ENCODE results near the gene GJC2. TPM values are rescaled to one million over a fixed set of nuclear protein-coding genes. Genes with fewer than 3 reads are reported as not detected.

GJC2 gene
- total RNA-seq, 1 experiment from 2014 or later = 1.6 TPM

DNA sequence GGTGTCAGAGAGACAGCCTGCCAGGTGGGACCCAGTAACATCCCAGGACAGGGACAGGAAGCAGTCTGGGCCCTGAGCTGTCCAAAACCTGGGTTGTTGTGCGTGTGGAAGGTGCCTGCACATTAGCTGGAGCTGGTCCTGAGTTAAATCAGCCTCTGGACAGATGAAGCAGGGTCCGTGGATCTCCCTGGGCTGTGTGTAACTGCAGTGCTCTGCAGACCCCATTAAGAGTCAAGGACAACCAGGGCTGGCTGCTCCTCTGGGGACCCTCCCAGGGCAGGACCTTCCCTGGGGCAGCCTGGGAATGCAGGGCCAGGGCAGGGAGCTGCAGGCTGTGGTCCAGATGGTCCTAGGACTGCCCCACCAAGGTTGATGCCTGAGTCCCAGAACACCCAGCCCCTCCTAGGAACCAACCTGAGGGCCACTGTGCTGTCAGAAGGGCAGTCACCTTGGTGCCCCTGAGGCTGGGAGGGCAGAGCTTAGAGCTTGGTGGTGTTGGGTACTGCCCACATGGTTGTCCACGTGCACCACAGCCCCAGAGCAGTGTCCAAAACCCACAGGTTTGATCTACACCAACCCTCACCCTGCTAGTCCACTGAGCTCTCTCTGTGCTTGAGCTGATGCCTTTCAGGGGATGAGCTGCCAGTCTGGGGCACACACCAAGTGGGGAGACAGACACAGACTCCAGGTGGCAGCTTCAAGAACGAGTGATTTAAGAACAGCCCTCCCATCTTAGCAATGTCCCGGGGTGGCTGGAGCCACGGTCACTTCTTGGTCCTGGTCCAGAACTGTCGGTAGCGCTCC, 43.5 kb upstream of the GJC2 start:
- peaks cover 25 to 26% of the 10 kb centered on the region in 2 experiments for H3K4me1 Mint-ChIP-seq
- Histone ChIP-seq H3T11ph (ENCODE audit: low read length) (no peak overlapping the region), H3K79me2 (ENCODE audit: insufficient read depth, low read length) (no peaks in the 10 kb centered on the region), H3K4ac (ENCODE audit: low read depth, low read length) (no peak overlapping the region), H2BK5ac (ENCODE audit: insufficient read length, low read length) (no peak overlapping the region), H3K18ac (ENCODE audit: insufficient read length, low read depth, low read length) (no peak overlapping the region), H3K79me1 (ENCODE audit: insufficient read depth, low read depth, low read length, poor library complexity, severe bottlenecking) (peaks cover 3% of the 10 kb centered on the region), H2BK15ac (ENCODE audit: low read depth, low read length) (no peak overlapping the region), H3K4me1 (ENCODE audit: insufficient read depth, low read length) (no peaks in the 10 kb centered on the region), H3K9me3 (ENCODE audit: control insufficient read depth, low read depth, low read length) (no peaks in the 10 kb centered on the region), H3K14ac (ENCODE audit: insufficient read depth, low read length) (no peak overlapping the region), H3K27me3 (ENCODE audit: insufficient read depth, low read length) (no peaks in the 10 kb centered on the region), H4K91ac (ENCODE audit: insufficient read length, low read depth, low read length) (no peak overlapping the region), H3K27ac (ENCODE audit: insufficient read length, low read depth, low read length) (no peak overlapping the region), H4K20me1 (ENCODE audit: control insufficient read depth, insufficient read depth, insufficient read length) (no peaks in the 10 kb centered on the region), H2BK120ac (ENCODE audit: low read depth, low read length, poor library complexity, severe bottlenecking) (no peak overlapping the region), H3K56ac (ENCODE audit: insufficient read length, low read depth, low read length) (no peak overlapping the region), H2BK20ac (ENCODE audit: low read depth, low read length, poor library complexity, severe bottlenecking) (no peak overlapping the region), H3K4me2 (ENCODE audit: insufficient read depth, insufficient read length, low read length) (no peak overlapping the region), H2AK5ac (ENCODE audit: insufficient read length, low read length) (no peak overlapping the region), H3K23ac (ENCODE audit: insufficient read length, low read depth, low read length) (no peak overlapping the region), H4K8ac (replicated peaks; ENCODE audit: insufficient read length, low read depth, low read length) (no peak overlapping the region), H2AFZ (ENCODE audit: low read length) (no peak overlapping the region), H2BK12ac (ENCODE audit: insufficient read length, low read depth, low read length) (no peak overlapping the region), H3K9ac (ENCODE audit: extremely low read depth, insufficient read length, low read length) (no peak overlapping the region), H3K23me2 (ENCODE audit: insufficient read length, low read depth, low read length, poor library complexity, severe bottlenecking) (peaks cover 14% of the 10 kb centered on the region), H4K5ac (ENCODE audit: insufficient read length, low read depth, low read length) (no peak overlapping the region)
- peaks cover 18 to 24% (median 21%) of the 10 kb centered on the region in 3 experiments; a peak in 6 of 7 replicates for H3K36me3 Mint-ChIP-seq (ENCODE audit: insufficient read depth in 1 of 3, low read depth in 3 of 3)
- no peak for DNase-seq
- peak overlapping the region; percentile 25 to 32; a peak in 2 of 5 replicates for H3K4me3 Mint-ChIP-seq
- H3K27ac Mint-ChIP-seq = no peak overlapping the region; a peak in 1 of 7 replicates
- H3K27me3 Mint-ChIP-seq (ENCODE audit: low read depth) = peaks cover 18% of the 10 kb centered on the region
- TF ChIP-seq, protein P1, sequence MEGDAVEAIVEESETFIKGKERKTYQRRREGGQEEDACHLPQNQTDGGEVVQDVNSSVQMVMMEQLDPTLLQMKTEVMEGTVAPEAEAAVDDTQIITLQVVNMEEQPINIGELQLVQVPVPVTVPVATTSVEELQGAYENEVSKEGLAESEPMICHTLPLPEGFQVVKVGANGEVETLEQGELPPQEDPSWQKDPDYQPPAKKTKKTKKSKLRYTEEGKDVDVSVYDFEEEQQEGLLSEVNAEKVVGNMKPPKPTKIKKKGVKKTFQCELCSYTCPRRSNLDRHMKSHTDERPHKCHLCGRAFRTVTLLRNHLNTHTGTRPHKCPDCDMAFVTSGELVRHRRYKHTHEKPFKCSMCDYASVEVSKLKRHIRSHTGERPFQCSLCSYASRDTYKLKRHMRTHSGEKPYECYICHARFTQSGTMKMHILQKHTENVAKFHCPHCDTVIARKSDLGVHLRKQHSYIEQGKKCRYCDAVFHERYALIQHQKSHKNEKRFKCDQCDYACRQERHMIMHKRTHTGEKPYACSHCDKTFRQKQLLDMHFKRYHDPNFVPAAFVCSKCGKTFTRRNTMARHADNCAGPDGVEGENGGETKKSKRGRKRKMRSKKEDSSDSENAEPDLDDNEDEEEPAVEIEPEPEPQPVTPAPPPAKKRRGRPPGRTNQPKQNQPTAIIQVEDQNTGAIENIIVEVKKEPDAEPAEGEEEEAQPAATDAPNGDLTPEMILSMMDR (conservative IDR thresholded peaks at IDR 0.05) = no peak
- WGBS (ENCODE audit: extremely low coverage, insufficient read length, low lambda C conversion rate) = no CpG with 5 or more reads among the region's 8 CpGs
- no peaks in the 10 kb centered on the region for H3K9me3 Mint-ChIP-seq

All from H9 (cell line).